AG10803 (cell line): ENCODE measurements around the gene TOR2A.
"Not testable (repeated sequence)": the region's sequence is repeated elsewhere in the genome, so short reads cannot be mapped to it uniquely, and the experiment has no call there.

ENCODE experiments used
- DNase-seq: peaks from one replicate; pipeline ENCODE4 v3.0.0; 2010; ENCODE audit warnings: low read depth
- H3K4me3 ChIP-seq: 2 replicates; pipeline ENCODE4 v1.5.1; 2011; ENCODE audit warnings: mild to moderate bottlenecking, low read length, control low read depth
- CTCF ChIP-seq: conservative IDR thresholded peaks from 2 replicates; pipeline ENCODE4 v1.5.1; 2011; ENCODE audit warnings: mild to moderate bottlenecking, low read length, control low read depth, inconsistent platforms

Gene TOR2A

GRCh38 chr9:127734747-127735529 lies at the start of gene TOR2A:
Gene TOR2A (minus strand): TSS chr9:127735294. CDS start chr9:127735270, 24 bp downstream.
- H3K4me3 ChIP-seq: peak within 1 kb of the TSS; percentile 80
- TF ChIP-seq CTCF: peak; percentile 86
- DNase-seq: peak; percentile 95

- no peak overlapping the region for H3K4me3 ChIP-seq
- no peak for TF ChIP-seq CTCF
- no peak for DNase-seq
Observed at GRCh38 chr9:127783111-127784008, 48.3 kb upstream of the TOR2A start.

- no peak overlapping the region for H3K4me3 ChIP-seq
- no peak for DNase-seq
- no peak for TF ChIP-seq CTCF
Observed at GRCh38 chr9:127781806-127782205, 46.7 kb upstream of the TOR2A start.

- not testable (repeated sequence) for DNase-seq, H3K4me3 ChIP-seq
Observed at GRCh38 chr9:127780909-127781308, 45.8 kb upstream of the TOR2A start.

- TF ChIP-seq CTCF: no peak
- H3K4me3 ChIP-seq: no peak overlapping the region
Observed at GRCh38 chr9:127780126-127780885, 45.2 kb upstream of the TOR2A start.

GRCh38 chr9:127779136-127779981 lies 44.3 kb upstream of the TOR2A start:
- no peak for DNase-seq
- no peak for TF ChIP-seq CTCF
- H3K4me3 ChIP-seq: no peak overlapping the region

More at GRCh38 chr9:127780126-127780885, 45.2 kb upstream of the TOR2A start:
- no peak for DNase-seq
